ENCODE results near the gene HPS4. TPM values are rescaled to one million over a fixed set of nuclear protein-coding genes. Genes with fewer than 3 reads are reported as not detected.

Gene HPS4
- total RNA-seq, 2 donors from 2014 or later = 41.7 to 57.6 TPM

DNA sequence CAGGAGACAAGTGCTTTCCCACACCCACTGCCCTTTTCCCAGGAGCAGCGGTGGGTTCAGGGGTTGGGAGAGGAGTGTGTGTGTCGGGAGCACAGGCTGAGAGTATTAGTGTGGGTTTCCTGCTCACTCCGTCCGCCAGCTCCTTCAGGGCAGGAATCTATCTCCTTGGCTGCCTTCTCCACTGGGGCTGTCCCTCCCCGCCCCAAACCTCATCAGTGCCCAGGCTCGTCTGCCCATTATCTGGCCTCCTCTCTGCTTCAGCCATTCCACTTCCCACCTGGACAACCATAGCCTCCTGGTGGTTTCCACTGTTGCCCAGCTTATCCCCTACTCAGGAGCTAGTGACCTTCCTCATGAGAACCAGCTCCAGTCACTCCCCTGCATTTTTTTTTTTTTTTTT, 34.6 kb downstream of the HPS4 start:
- Mint-ChIP-seq H3K4me1 (peaks cover 12% of the 10 kb centered on the region), H3K36me3 (ENCODE audit: low read depth) (peaks cover 29% of the 10 kb centered on the region), H3K27me3 (ENCODE audit: insufficient read depth) (no peaks in the 10 kb centered on the region), H3K27ac (peak overlapping the region; percentile 17), H3K9me3 (no peaks in the 10 kb centered on the region), H3K4me3 (no peak overlapping the region)
- WGBS, 2 experiments (ENCODE audit: insufficient coverage in 1 of 2, insufficient read length in 1 of 2) = 93 to 100% methylated on average over 3 to 6 of the region's 6 CpGs
- Histone ChIP-seq H3K9me3 (ENCODE audit: control insufficient read depth, low read length) (no peaks in the 10 kb centered on the region), H3K36me3 (ENCODE audit: control insufficient read depth, insufficient read depth, low read length) (peaks cover 8% of the 10 kb centered on the region), H3K27me3 (ENCODE audit: control insufficient read depth, insufficient read depth, low read length, poor library complexity, severe bottlenecking) (no peaks in the 10 kb centered on the region), H3K9ac (ENCODE audit: extremely low read depth, low read length, poor library complexity, severe bottlenecking) (no peak overlapping the region), H3K27ac (ENCODE audit: low read depth, low read length) (no peak overlapping the region), H3K4me3 (ENCODE audit: low read length) (no peak overlapping the region), H3K4me1 (ENCODE audit: control insufficient read depth, insufficient read depth, low read length) (no peaks in the 10 kb centered on the region)
- TF ChIP-seq, protein P1, sequence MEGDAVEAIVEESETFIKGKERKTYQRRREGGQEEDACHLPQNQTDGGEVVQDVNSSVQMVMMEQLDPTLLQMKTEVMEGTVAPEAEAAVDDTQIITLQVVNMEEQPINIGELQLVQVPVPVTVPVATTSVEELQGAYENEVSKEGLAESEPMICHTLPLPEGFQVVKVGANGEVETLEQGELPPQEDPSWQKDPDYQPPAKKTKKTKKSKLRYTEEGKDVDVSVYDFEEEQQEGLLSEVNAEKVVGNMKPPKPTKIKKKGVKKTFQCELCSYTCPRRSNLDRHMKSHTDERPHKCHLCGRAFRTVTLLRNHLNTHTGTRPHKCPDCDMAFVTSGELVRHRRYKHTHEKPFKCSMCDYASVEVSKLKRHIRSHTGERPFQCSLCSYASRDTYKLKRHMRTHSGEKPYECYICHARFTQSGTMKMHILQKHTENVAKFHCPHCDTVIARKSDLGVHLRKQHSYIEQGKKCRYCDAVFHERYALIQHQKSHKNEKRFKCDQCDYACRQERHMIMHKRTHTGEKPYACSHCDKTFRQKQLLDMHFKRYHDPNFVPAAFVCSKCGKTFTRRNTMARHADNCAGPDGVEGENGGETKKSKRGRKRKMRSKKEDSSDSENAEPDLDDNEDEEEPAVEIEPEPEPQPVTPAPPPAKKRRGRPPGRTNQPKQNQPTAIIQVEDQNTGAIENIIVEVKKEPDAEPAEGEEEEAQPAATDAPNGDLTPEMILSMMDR (conservative IDR thresholded peaks at IDR 0.05) = no peak
- DNase-seq = no peak

DNA sequence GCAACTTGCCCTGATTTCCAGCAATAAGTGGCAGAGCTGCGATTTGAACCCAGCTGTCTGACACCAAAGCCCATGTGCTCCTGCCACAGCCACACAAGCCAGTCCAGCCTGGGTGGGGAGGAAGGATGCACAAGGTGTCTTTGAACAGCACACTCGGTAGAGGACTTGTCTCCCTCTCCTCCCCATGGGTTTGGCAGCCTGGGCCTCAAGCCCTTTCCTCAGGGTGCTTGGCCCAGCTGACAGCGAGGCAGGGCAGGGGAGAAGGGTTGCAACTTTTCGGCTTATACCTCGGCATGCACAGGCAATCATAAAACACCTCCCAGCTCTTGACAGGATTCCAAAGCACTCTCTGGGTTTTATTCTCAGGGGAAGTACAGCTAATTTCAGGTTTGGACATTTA, 35.2 kb downstream of the HPS4 start:
- H3K9me3 ChIP-seq (ENCODE audit: control insufficient read depth, low read length) = no peaks in the 10 kb centered on the region
- TF ChIP-seq, protein P1 (conservative IDR thresholded peaks at IDR 0.05) = no peak
- no peaks in the 10 kb centered on the region for H3K4me1 ChIP-seq (ENCODE audit: control insufficient read depth, insufficient read depth, low read length)
- WGBS, 2 experiments (ENCODE audit: insufficient coverage in 1 of 2, insufficient read length in 1 of 2) = 92 to 94% methylated on average over 2 to 5 of the region's 5 CpGs
- H3K36me3 Mint-ChIP-seq (ENCODE audit: low read depth) = peaks cover 25% of the 10 kb centered on the region
- H3K9me3 Mint-ChIP-seq = no peaks in the 10 kb centered on the region
- no peak overlapping the region for H3K9ac ChIP-seq (ENCODE audit: extremely low read depth, low read length, poor library complexity, severe bottlenecking)
- no peak overlapping the region for H3K4me3 Mint-ChIP-seq
- no peaks in the 10 kb centered on the region for H3K27me3 Mint-ChIP-seq (ENCODE audit: insufficient read depth)
- peaks cover 12% of the 10 kb centered on the region for H3K4me1 Mint-ChIP-seq
- DNase-seq = no peak
- no peak overlapping the region for H3K27ac ChIP-seq (ENCODE audit: low read depth, low read length)
- peak overlapping the region; percentile 22 for H3K27ac Mint-ChIP-seq
- peaks cover 3% of the 10 kb centered on the region for H3K36me3 ChIP-seq (ENCODE audit: control insufficient read depth, insufficient read depth, low read length)
- no peak overlapping the region for H3K4me3 ChIP-seq (ENCODE audit: low read length)
- no peaks in the 10 kb centered on the region for H3K27me3 ChIP-seq (ENCODE audit: control insufficient read depth, insufficient read depth, low read length, poor library complexity, severe bottlenecking)

DNA sequence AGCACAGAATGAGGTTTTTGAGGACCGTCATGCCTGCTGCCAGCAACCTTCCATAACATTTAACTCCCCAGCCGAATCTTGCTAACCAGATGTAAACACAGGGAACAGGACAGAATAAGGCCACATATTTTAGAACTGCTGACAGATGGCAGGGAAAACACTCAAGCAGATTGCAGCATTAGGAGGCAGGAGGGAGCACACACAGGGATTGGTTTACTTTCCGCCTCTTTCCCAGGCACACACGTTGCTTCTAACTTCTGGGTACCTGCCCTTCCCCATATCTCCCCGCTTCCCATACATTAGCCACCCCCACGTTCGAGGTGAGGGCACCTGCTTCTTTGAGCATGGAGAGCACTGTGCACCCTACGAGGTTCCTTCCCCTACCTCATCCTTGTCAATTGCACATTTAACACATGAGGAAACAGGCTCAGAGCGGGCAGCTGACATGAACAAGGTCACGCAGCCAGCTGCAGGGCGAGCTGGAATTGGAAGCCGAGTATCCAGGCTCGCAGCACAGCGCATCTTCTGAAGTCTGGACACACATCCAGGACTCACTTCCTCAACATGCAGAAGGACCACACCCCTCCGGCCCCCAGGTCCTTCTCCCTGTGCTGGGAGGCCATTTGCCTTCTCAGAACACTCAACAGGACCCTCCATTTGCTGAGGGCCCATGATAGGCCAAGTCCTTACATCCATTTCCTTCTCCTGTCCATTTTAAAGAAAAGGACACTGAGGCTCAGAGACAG, 35.8 kb downstream of the HPS4 start:
- Histone ChIP-seq H3K4me1 (ENCODE audit: control insufficient read depth, insufficient read depth, low read length) (no peaks in the 10 kb centered on the region), H3K27me3 (ENCODE audit: control insufficient read depth, insufficient read depth, low read length, poor library complexity, severe bottlenecking) (no peaks in the 10 kb centered on the region), H3K27ac (ENCODE audit: low read depth, low read length) (no peak overlapping the region), H3K4me3 (ENCODE audit: low read length) (no peak overlapping the region), H3K36me3 (ENCODE audit: control insufficient read depth, insufficient read depth, low read length) (no peaks in the 10 kb centered on the region), H3K9me3 (ENCODE audit: control insufficient read depth, low read length) (no peaks in the 10 kb centered on the region), H3K9ac (ENCODE audit: extremely low read depth, low read length, poor library complexity, severe bottlenecking) (no peak overlapping the region)
- Mint-ChIP-seq H3K27me3 (ENCODE audit: insufficient read depth) (no peaks in the 10 kb centered on the region), H3K36me3 (ENCODE audit: low read depth) (peaks cover 20% of the 10 kb centered on the region), H3K4me1 (peaks cover 12% of the 10 kb centered on the region), H3K27ac (peak overlapping the region; percentile 22), H3K9me3 (no peaks in the 10 kb centered on the region), H3K4me3 (no peak overlapping the region)
- DNase-seq = no peak
- TF ChIP-seq, protein P1 (conservative IDR thresholded peaks at IDR 0.05) = no peak
- WGBS, 2 experiments (ENCODE audit: insufficient coverage in 1 of 2, insufficient read length in 1 of 2) = 82 to 88% methylated on average over 11 to 15 of the region's 15 CpGs
